OCI-LY1 (cell line): ENCODE data around the gene ZNF469.

Experiments
- H2AFZ ChIP-seq: fragments of 200-600 bp; sonication (generic), shearing (Covaris generic); 2 replicates; pipeline ENCODE4 v1.6.0; 2014; ENCODE audit warnings: antibody characterized with exemption, mild to moderate bottlenecking, low read length
- H3F3A ChIP-seq: fragments of 200-600 bp; sonication (generic), shearing (Covaris generic); 2 replicates; pipeline ENCODE4 v1.6.0; 2014; ENCODE audit warnings: mild to moderate bottlenecking, antibody characterized with exemption, low read length, moderate library complexity; ENCODE audit not compliant: insufficient read depth
- H3K27ac ChIP-seq: fragments of 200-600 bp; sonication (generic); 2 replicates; pipeline ENCODE4 v1.5.1; 2014; ENCODE audit warnings: low read length, mixed run types, mild to moderate bottlenecking, low read depth; ENCODE audit not compliant: poor library complexity, severe bottlenecking
- H3K27me3 ChIP-seq: fragments of 200-600 bp; sonication (generic); 2 replicates; pipeline ENCODE4 v1.6.0; 2014; ENCODE audit warnings: antibody characterized with exemption, mild to moderate bottlenecking, low read length, moderate library complexity; ENCODE audit not compliant: insufficient read depth
- H3K36me3 ChIP-seq: fragments of 200-600 bp; sonication (generic); 2 replicates; pipeline ENCODE4 v1.6.1; 2014; ENCODE audit warnings: mild to moderate bottlenecking, antibody characterized with exemption, low read length, moderate library complexity, mixed read lengths; ENCODE audit not compliant: insufficient read depth
- H3K4me1 ChIP-seq: fragments of 200-600 bp; sonication (generic); 2 replicates; pipeline ENCODE4 v1.5.1; 2014; ENCODE audit warnings: mild to moderate bottlenecking, low read length, moderate library complexity; ENCODE audit not compliant: insufficient read depth, severe bottlenecking
- H3K4me2 ChIP-seq: fragments of 200-600 bp; sonication (generic), shearing (Covaris generic); 2 replicates; pipeline ENCODE4 v1.6.1; 2014; ENCODE audit warnings: low read length
- H3K4me3 ChIP-seq: fragments of 200-600 bp; sonication (generic); 2 replicates; pipeline ENCODE4 v1.5.1; 2014; ENCODE audit warnings: low read length, low read depth, mild to moderate bottlenecking, mixed read lengths; ENCODE audit not compliant: poor library complexity, severe bottlenecking
- H3K79me2 ChIP-seq: fragments of 200-600 bp; shearing (Covaris generic); 2 replicates; pipeline ENCODE4 v1.6.1; 2016; ENCODE audit warnings: mixed run types, low read length, mixed read lengths; ENCODE audit not compliant: insufficient read depth
- H3K9ac ChIP-seq: fragments of 200-600 bp; sonication (generic), shearing (Covaris generic); 2 replicates; pipeline ENCODE4 v1.6.1; 2014; ENCODE audit warnings: mild to moderate bottlenecking, low read length, mixed read lengths
- H3K9me2 ChIP-seq: fragments of 200-600 bp; sonication (generic), shearing (Covaris generic); 2 replicates; pipeline ENCODE4 v1.6.1; 2014; ENCODE audit warnings: low read depth, mild to moderate bottlenecking, low read length, mixed read lengths
- H3K9me3 ChIP-seq: fragments of 200-600 bp; shearing (Covaris generic); 2 replicates; pipeline ENCODE4 v1.6.1; 2014; ENCODE audit warnings: low read length, mixed read lengths
- H4K20me1 ChIP-seq: fragments of 200-600 bp; sonication (generic), shearing (Covaris generic); 2 replicates; pipeline ENCODE4 v1.6.0; 2016; ENCODE audit warnings: mild to moderate bottlenecking, low read length; ENCODE audit not compliant: insufficient read depth
- CTCF ChIP-seq: fragments of 200-600 bp; sonication (generic), shearing (Covaris generic); IDR thresholded peaks from 2 replicates; pipeline ENCODE4 v1.5.1; 2017; ENCODE audit warnings: mild to moderate bottlenecking, antibody characterized with exemption, low read length, moderate library complexity, mixed read lengths
- EZH2 ChIP-seq: fragments of 200-600 bp; sonication (generic), shearing (Covaris generic); IDR thresholded peaks from 2 replicates; pipeline ENCODE4 v1.8.0; 2017; ENCODE audit warnings: borderline replicate concordance, mixed run types, mild to moderate bottlenecking, antibody characterized with exemption, low read length, moderate library complexity, mixed read lengths

ZNF469 gene

GRCh38 chr16:88431651-88432050 is 48.9 kb downstream of the ZNF469 start:
- Histone ChIP-seq H3K27ac (no peak overlapping the region), H3F3A (no peaks in the 10 kb centered on the region), H3K27me3 (0 out of 2 replicates have a peak, but pooled peaks cover 3% of the 10 kb centered on the region), H3K9me2 (no peaks in the 10 kb centered on the region), H3K36me3 (no peaks in the 10 kb centered on the region), H2AFZ (no peak overlapping the region), H3K4me3 (no peak overlapping the region), H3K4me1 (no peaks in the 10 kb centered on the region), H4K20me1 (no peaks in the 10 kb centered on the region), H3K9me3 (no peaks in the 10 kb centered on the region), H3K9ac (no peak overlapping the region), H3K79me2 (no peaks in the 10 kb centered on the region), H3K4me2 (no peak overlapping the region)
- no peak for TF ChIP-seq EZH2
- TF ChIP-seq CTCF, result no peak

- no peaks in the 10 kb centered on the region for H3K4me1 ChIP-seq
- no peaks in the 10 kb centered on the region for H4K20me1 ChIP-seq
Measured at GRCh38 chr16:88432174-88432573, 49.4 kb downstream of the ZNF469 start.

More at GRCh38 chr16:88432174-88432573, 49.4 kb downstream of the ZNF469 start:
- Histone ChIP-seq H3K36me3 (no peaks in the 10 kb centered on the region), H3F3A (no peaks in the 10 kb centered on the region), H3K27ac (no peak overlapping the region), H3K9me2 (no peaks in the 10 kb centered on the region), H3K4me2 (no peak overlapping the region), H2AFZ (no peak overlapping the region), H3K4me3 (no peak overlapping the region), H3K79me2 (no peaks in the 10 kb centered on the region), H3K9me3 (no peaks in the 10 kb centered on the region), H3K9ac (no peak overlapping the region), H3K27me3 (0 out of 2 replicates have a peak, but pooled peaks cover 3% of the 10 kb centered on the region)
- TF ChIP-seq CTCF (no peak), EZH2 (no peak)
